ENCODE results near the gene KCNK4. TPM values are rescaled to one million over a fixed set of nuclear protein-coding genes. Genes with fewer than 3 reads are reported as not detected.

KCNK4 gene
- total RNA-seq, 2 donors from 2014 or later = not detected

DNA sequence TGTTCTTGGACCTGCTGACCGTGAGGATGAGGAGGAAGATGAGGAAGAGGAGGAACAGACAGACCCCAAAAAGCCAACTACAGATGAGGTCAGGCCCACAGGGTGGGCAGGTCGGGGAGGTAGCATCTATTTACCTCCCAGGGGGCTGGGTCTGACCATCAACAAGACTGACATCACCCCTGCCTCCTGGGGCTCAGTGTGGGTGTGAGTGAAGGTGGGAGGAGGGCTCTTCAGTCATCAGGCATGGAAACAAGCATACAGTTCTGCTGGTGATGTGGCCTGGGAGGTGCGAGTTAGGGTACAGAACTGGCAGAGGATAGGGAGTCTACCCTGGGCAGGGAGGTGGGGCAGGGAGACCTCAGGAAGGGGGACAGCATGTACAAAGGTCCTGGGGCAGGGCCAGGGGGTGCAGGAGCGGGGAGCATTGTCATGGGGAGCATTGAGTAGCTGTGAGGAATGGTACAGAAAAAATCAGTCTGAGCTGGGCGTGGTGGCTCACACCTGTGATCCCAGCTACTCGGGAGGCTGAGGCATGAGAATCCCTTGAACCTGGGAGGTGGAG, 30.9 kb upstream of the KCNK4 start:
- Histone ChIP-seq H3K4me3 (no peak overlapping the region), H3K4me1 (no peaks in the 10 kb centered on the region), H3K27ac (no peak overlapping the region), H3K27me3 (no peaks in the 10 kb centered on the region), H3K36me3 (peaks cover 63% of the 10 kb centered on the region), H3K9me3 (no peaks in the 10 kb centered on the region)
- no peak for DNase-seq (ENCODE audit: low spot score)
- TF ChIP-seq, protein P1, sequence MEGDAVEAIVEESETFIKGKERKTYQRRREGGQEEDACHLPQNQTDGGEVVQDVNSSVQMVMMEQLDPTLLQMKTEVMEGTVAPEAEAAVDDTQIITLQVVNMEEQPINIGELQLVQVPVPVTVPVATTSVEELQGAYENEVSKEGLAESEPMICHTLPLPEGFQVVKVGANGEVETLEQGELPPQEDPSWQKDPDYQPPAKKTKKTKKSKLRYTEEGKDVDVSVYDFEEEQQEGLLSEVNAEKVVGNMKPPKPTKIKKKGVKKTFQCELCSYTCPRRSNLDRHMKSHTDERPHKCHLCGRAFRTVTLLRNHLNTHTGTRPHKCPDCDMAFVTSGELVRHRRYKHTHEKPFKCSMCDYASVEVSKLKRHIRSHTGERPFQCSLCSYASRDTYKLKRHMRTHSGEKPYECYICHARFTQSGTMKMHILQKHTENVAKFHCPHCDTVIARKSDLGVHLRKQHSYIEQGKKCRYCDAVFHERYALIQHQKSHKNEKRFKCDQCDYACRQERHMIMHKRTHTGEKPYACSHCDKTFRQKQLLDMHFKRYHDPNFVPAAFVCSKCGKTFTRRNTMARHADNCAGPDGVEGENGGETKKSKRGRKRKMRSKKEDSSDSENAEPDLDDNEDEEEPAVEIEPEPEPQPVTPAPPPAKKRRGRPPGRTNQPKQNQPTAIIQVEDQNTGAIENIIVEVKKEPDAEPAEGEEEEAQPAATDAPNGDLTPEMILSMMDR (IDR thresholded peaks at IDR 0.05) = no peak

DNA sequence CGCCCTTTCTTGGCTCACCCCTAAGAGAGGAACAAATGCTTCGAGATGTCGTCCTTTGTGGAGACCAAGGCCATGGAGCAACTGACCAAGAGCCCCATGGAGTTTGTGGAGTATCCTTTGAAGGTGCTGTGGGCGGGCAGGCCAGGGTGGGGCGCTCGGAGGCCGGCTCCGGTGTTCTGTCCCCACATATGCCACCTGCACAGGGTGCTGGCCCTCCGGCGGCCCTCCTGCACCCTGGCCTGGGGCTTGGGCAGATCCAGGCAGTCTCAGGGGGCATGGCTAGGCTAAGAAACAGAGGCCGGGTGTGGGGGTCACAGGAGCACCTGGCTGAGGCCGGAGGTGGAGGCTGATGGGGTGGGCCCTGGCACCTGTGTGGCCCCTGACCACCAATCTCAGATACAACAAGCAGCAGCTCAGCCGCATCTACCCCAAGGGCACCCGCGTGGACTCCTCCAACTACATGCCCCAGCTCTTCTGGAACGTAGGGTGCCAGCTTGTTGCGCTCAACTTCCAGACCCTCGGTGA, 29.5 kb upstream of the KCNK4 start:
- H3K27ac ChIP-seq = no peak overlapping the region
- DNase-seq (ENCODE audit: low spot score) = no peak
- H3K9me3 ChIP-seq = no peaks in the 10 kb centered on the region
- no peaks in the 10 kb centered on the region for H3K27me3 ChIP-seq
- peaks cover 55% of the 10 kb centered on the region for H3K36me3 ChIP-seq
- no peak overlapping the region for H3K4me3 ChIP-seq
- TF ChIP-seq, protein P1 (IDR thresholded peaks at IDR 0.05) = no peak
- H3K4me1 ChIP-seq = peaks cover 0 to under 1% of the 10 kb centered on the region in 2 donors

DNA sequence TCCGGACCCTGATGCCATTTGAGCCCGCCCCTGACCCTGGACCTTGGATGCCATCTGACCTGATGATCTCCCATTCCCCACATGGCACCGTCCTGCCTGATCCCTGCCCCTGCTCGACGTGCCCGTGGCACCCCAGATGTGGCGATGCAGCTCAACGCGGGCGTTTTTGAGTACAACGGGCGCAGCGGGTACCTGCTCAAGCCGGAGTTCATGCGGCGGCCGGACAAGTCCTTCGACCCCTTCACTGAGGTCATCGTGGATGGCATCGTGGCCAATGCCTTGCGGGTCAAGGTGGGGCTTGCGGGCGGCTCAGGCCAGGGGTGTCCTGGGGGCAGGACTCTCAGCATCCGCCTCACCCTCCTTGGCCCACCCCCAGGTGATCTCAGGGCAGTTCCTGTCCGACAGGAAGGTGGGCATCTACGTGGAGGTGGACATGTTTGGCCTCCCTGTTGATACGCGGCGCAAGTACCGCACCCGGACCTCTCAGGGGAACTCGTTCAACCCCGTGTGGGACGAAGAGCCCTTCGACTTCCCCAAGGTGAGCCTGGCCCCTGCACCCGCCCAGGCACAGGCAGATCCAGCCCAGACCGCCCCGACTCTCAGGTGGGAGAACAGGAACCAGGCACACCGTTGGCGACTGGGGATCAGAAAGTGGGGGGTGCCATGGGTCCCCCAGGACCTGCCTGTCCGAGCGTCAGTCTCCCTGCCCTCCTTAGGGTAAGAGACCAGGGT, 28.7 kb upstream of the KCNK4 start:
- Histone ChIP-seq H3K27ac (no peak overlapping the region), H3K9me3 (no peaks in the 10 kb centered on the region), H3K4me3 (no peak overlapping the region), H3K36me3 (peaks cover 54% of the 10 kb centered on the region), H3K4me1 (peaks cover 0 to 9% of the 10 kb centered on the region in 2 donors), H3K27me3 (no peaks in the 10 kb centered on the region)
- TF ChIP-seq, protein P1 (IDR thresholded peaks at IDR 0.05) = no peak
- no peak for DNase-seq (ENCODE audit: low spot score)

DNA sequence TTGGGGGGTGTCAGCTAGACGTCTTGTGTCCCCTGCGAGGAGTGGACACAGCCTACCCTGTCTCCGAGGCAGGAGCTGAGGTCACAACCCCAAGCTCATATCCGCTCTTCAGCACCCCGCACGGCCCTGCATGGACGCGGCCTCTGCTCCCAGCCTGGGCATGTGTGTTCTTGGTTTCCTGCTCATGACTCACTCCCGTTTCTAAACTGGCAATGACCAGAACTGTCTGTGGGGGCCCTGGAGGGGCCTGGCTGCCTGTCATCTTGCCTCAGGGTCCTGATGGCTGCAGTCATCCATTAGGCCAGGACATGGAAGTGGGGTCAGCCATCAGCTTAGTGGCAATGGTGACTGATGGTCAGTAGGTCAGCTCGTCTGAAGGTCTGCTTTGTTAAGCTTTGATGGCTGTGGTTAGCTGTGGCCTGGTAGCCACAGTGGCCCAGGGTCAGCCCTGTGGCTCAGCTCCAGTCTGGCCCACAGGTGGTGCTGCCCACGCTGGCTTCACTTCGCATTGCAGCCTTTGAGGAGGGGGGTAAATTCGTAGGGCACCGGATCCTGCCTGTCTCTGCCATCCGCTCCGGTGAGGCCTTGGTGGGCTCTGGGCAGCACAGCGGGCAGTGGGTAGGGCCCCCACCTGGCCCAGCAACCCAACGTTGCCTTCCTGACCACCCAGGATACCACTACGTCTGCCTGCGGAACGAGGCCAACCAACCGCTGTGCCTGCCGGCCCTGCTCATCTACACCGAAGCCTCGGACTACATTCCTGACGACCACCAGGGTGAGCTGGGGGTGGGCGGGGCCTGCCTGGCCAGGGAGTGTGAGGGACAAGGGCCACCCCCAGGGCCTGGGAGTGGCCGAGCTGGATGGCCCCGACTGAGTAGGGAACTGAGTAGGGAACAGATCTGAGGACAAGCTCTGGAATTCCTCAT, 27.8 kb upstream of the KCNK4 start:
- H3K9me3 ChIP-seq = no peaks in the 10 kb centered on the region
- TF ChIP-seq, protein P1 (IDR thresholded peaks at IDR 0.05) = no peak
- H3K4me3 ChIP-seq = no peak overlapping the region
- peaks cover 0 to 17% of the 10 kb centered on the region in 2 donors for H3K4me1 ChIP-seq
- no peaks in the 10 kb centered on the region for H3K27me3 ChIP-seq
- H3K36me3 ChIP-seq = peaks cover 52% of the 10 kb centered on the region
- H3K27ac ChIP-seq = no peak overlapping the region
- no peak for DNase-seq (ENCODE audit: low spot score)

DNA sequence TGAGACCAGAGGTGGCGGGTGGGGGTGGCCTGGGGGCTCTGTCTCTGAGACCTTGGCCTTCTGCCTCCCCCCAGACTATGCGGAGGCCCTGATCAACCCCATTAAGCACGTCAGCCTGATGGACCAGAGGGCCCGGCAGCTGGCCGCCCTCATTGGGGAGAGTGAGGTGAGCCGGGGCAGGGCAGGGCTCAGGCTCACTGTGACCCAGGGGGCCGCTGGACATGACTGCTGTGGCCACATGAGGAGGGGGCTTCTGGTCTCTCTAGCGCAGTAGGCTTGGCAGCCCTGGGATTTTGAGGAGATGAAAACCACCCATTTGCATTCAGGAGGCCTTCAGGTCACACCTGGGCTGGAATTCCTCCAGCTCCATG, 27.2 kb upstream of the KCNK4 start:
- DNase-seq (ENCODE audit: low spot score) = no peak
- Histone ChIP-seq H3K4me3 (no peak overlapping the region), H3K4me1 (peaks cover 0 to 24% of the 10 kb centered on the region in 2 donors), H3K9me3 (no peaks in the 10 kb centered on the region), H3K36me3 (peaks cover 46% of the 10 kb centered on the region), H3K27me3 (no peaks in the 10 kb centered on the region), H3K27ac (no peak overlapping the region)
- TF ChIP-seq, protein P1 (IDR thresholded peaks at IDR 0.05) = no peak
